ENCODE results near the gene HELB. TPM values are rescaled to one million over a fixed set of nuclear protein-coding genes. Genes with fewer than 3 reads are reported as not detected.

HELB gene
- polyA plus RNA-seq, 2 of the 4 experiments (the other 2 are of a cell fraction), result 1.1 to 5.6 TPM

- Histone ChIP-seq H3K4me2 (no peak overlapping the region), H3K4me1 (no peaks in the 10 kb centered on the region), H3K27ac (no peak overlapping the region), H3K4me3 (no peak overlapping the region), H3K9me3 (no peaks in the 10 kb centered on the region)
- FAIRE-seq (no peak), DNase-seq (ENCODE audit: low read depth in 1 of 2, low spot score in 1 of 2) (peak in 1 of 2 experiments; percentile 42), ATAC-seq (peak; percentile 70 to 88; a peak in 4 of 6 replicates)
- ChIA-PET POLR2A (no interaction called here), CTCF (interaction anchor here (0.5 to 1.7 kb wide), 7 partner anchors 9 to 412 kb away, joined by 3 to 7 read pairs (median 4); no protein-coding TSS in a partner anchor)
- WGBS (ENCODE audit: missing lambda C conversion rate), result 75% methylated on average over 9 of the region's 9 CpGs
- TF ChIP-seq CTCF (IDR thresholded peaks at IDR 0.05) (peak; percentile 33), EHMT2 (IDR thresholded peaks at IDR 0.05; ENCODE audit: low read depth) (no peak), RAD21 (conservative IDR thresholded peaks at IDR 0.05 in 1 of 2, IDR thresholded peaks at IDR 0.05 in 1 of 2) (peak; percentile 31 to 51; a peak in 4 of 5 replicates), SMC3 (IDR thresholded peaks at IDR 0.05) (peak; percentile 21; the same call in 1 of the 3 replicates)
Observed at GRCh38 chr12:66352197-66352596, 49.9 kb downstream of the HELB start.

GRCh38 chr12:66352899-66353298 is 50.6 kb downstream of the HELB start:
- no peak overlapping the region for H3K27ac ChIP-seq
- WGBS (ENCODE audit: missing lambda C conversion rate), result 84% methylated on average over 8 of the region's 8 CpGs
- DNase-seq (ENCODE audit: low read depth in 1 of 2, low spot score in 1 of 2) (no peak), ATAC-seq (no peak), FAIRE-seq (no peak)
- no peak overlapping the region for H3K4me2 ChIP-seq
- ChIA-PET CTCF (interaction anchor here (0.5 to 1.7 kb wide), 8 partner anchors 8 to 411 kb away, joined by 3 to 7 read pairs (median 4); no protein-coding TSS in a partner anchor), POLR2A (no interaction called here)
- H3K4me1 ChIP-seq, result no peaks in the 10 kb centered on the region
- TF ChIP-seq ATOH8 (CRISPR knock-in tag; IDR thresholded peaks at IDR 0.05; ENCODE audit: low read depth), result no peak
- no peak for TF ChIP-seq HES2 (IDR thresholded peaks at IDR 0.05)
- TF ChIP-seq POLR2AphosphoS2 (conservative IDR thresholded peaks at IDR 0.05; ENCODE audit: low read length), result no peak
- TF ChIP-seq TFCP2L1 (CRISPR knock-in tag; IDR thresholded peaks at IDR 0.05), result no peak
- TF ChIP-seq FOSL2 (IDR thresholded peaks at IDR 0.05), result no peak
- no peak for TF ChIP-seq FOSL2 (CRISPR knock-in tag; IDR thresholded peaks at IDR 0.05)
- H3K4me3 ChIP-seq, result no peak overlapping the region
- H3K9me3 ChIP-seq, result no peaks in the 10 kb centered on the region

GRCh38 chr12:66354291-66354690 is 52.0 kb downstream of the HELB start:
- no peak for FAIRE-seq
- DNase-seq (ENCODE audit: low read depth in 1 of 2, low spot score in 1 of 2), result no peak
- ATAC-seq, result no peak
- TF ChIP-seq HES2 (IDR thresholded peaks at IDR 0.05), result no peak
- no peak for TF ChIP-seq HOXA7 (CRISPR knock-in tag; IDR thresholded peaks at IDR 0.05)
- no peak for TF ChIP-seq GATA3 (IDR thresholded peaks at IDR 0.05; ENCODE audit: borderline replicate concordance)
- TF ChIP-seq ELK1 (IDR thresholded peaks at IDR 0.05; ENCODE audit: low read depth, low read length), result no peak
- Histone ChIP-seq H3K27ac (no peak overlapping the region), H3K4me1 (no peaks in the 10 kb centered on the region), H3K4me2 (no peak overlapping the region), H3K9me3 (no peaks in the 10 kb centered on the region), H3K4me3 (no peak overlapping the region)
- ChIA-PET POLR2A (no interaction called here), CTCF (interaction anchor here (0.6 kb wide), 1 partner anchor 182 kb away, joined by 4 read pairs; no protein-coding TSS in a partner anchor)
- 83% methylated on average over 6 of the region's 6 CpGs for WGBS (ENCODE audit: missing lambda C conversion rate)

- no peak overlapping the region for H3K4me2 ChIP-seq
- no peaks in the 10 kb centered on the region for H3K4me1 ChIP-seq
- POLR2A ChIA-PET, result no interaction called here
- ATAC-seq, result no peak
- DNase-seq (ENCODE audit: low read depth in 1 of 2, low spot score in 1 of 2), result no peak
- FAIRE-seq, result no peak
- CTCF ChIA-PET, result interaction anchor here (0.6 kb wide), 2 partner anchors 364 to 1571 kb away, joined by 3 read pairs; no protein-coding TSS in a partner anchor
- H3K27ac ChIP-seq, result no peak overlapping the region
- H3K4me3 ChIP-seq, result no peak overlapping the region
- no peaks in the 10 kb centered on the region for H3K9me3 ChIP-seq
- no peak for TF ChIP-seq HOXB13 (CRISPR knock-in tag; IDR thresholded peaks at IDR 0.05; ENCODE audit: low read depth)
- no peak for TF ChIP-seq NR3C1 (IDR thresholded peaks at IDR 0.05)
- no peak for TF ChIP-seq POLR2A (IDR thresholded peaks at IDR 0.05; ENCODE audit: low read length)
- no peak for TF ChIP-seq RAD21 (conservative IDR thresholded peaks at IDR 0.05 in 1 of 2, IDR thresholded peaks at IDR 0.05 in 1 of 2)
- no peak for TF ChIP-seq CEBPB (IDR thresholded peaks at IDR 0.05)
- TF ChIP-seq KDM5A (IDR thresholded peaks at IDR 0.05), result no peak
- TF ChIP-seq JUNB (IDR thresholded peaks at IDR 0.05), result no peak
- TF ChIP-seq TFCP2L1 (CRISPR knock-in tag; IDR thresholded peaks at IDR 0.05), result no peak
- TF ChIP-seq KDM1A (IDR thresholded peaks at IDR 0.05; ENCODE audit: low read depth), result no peak
- TF ChIP-seq ELK1 (IDR thresholded peaks at IDR 0.05; ENCODE audit: low read depth, low read length), result no peak
- no peak for TF ChIP-seq GATA3 (IDR thresholded peaks at IDR 0.05; ENCODE audit: borderline replicate concordance)
- no peak for TF ChIP-seq REST (IDR thresholded peaks at IDR 0.05)
Observed at GRCh38 chr12:66359300-66359699, 57.0 kb downstream of the HELB start.
